CD4-positive, CD25-positive, alpha-beta regulatory T cell (primary cell): ENCODE results near the gene AGBL4. TPM values are rescaled to one million over a fixed set of nuclear protein-coding genes. Genes with fewer than 3 reads are reported as not detected.

Experiments
- ATAC-seq, 2 donors: fragments of 150-1000 bp; cut with Tn5 transposase; one replicate each; pipeline ENCODE4 v1.10.0; 2021; ENCODE audit warnings: low read depth in 2 of 2, moderate number of reproducible peaks in 2 of 2, moderate library complexity in 1 of 2
- DNase-seq, 3 donors: peaks; one replicate each; pipeline versions ENCODE4 v3.0.0 to v3.0.0-alpha.2; 2012 to 2022; ENCODE audit warnings: mixed read lengths in 1 of 3
- H3K27ac ChIP-seq: one replicate; pipeline ENCODE4 v1.7.0; 2013; ENCODE audit warnings: mild to moderate bottlenecking, low read length; ENCODE audit not compliant: insufficient read depth, poor library complexity, severe bottlenecking
- H3K27me3 ChIP-seq: one replicate; pipeline ENCODE4 v1.7.0; 2013; ENCODE audit warnings: low read length; ENCODE audit not compliant: control insufficient read depth, insufficient read depth
- H3K36me3 ChIP-seq: one replicate; pipeline ENCODE4 v1.7.0; 2013; ENCODE audit warnings: mild to moderate bottlenecking, low read length, moderate library complexity; ENCODE audit not compliant: control insufficient read depth, insufficient read depth
- H3K4me1 ChIP-seq: 2 replicates; pipeline ENCODE4 v1.7.0; 2013; ENCODE audit warnings: mild to moderate bottlenecking, low read length; ENCODE audit not compliant: insufficient read depth, control insufficient read depth, poor library complexity, severe bottlenecking
- H3K4me3 ChIP-seq: one replicate; pipeline ENCODE4 v1.7.0; 2013; ENCODE audit warnings: low read depth, mild to moderate bottlenecking, low read length, moderate library complexity
- H3K9me3 ChIP-seq, 2 experiments: 1 replicate in 1 of 2; 2 replicates in 1 of 2; pipeline ENCODE4 v1.7.0; 2013; ENCODE audit warnings: low read length in 2 of 2, mild to moderate bottlenecking in 1 of 2, moderate library complexity in 1 of 2; ENCODE audit not compliant: control insufficient read depth in 2 of 2
- H3K27ac Mint-ChIP-seq, 3 donors: one replicate each; pipeline ENCODE4 v1.8.0; 2020 to 2022; ENCODE audit warnings: mild to moderate bottlenecking in 3 of 3, mixed read lengths in 3 of 3, moderate library complexity in 2 of 3
- H3K27me3 Mint-ChIP-seq: one replicate; pipeline ENCODE4 v1.8.0; 2022; ENCODE audit warnings: mild to moderate bottlenecking, mixed read lengths
- H3K36me3 Mint-ChIP-seq: one replicate; pipeline ENCODE4 v1.8.0; 2020; ENCODE audit warnings: mixed read lengths
- H3K4me1 Mint-ChIP-seq, 4 donors: one replicate each; pipeline ENCODE4 v1.8.0; 2020 to 2022; ENCODE audit warnings: mixed read lengths in 4 of 4, mild to moderate bottlenecking in 1 of 4
- H3K4me3 Mint-ChIP-seq, 4 donors: one replicate each; pipeline ENCODE4 v1.8.0; 2020 to 2022; ENCODE audit warnings: mild to moderate bottlenecking in 4 of 4, mixed read lengths in 4 of 4, moderate library complexity in 3 of 4
- H3K9me3 Mint-ChIP-seq, 7 donors: one replicate each; pipeline ENCODE4 v1.8.0; 2020 to 2022; ENCODE audit warnings: mixed read lengths in 7 of 7, mild to moderate bottlenecking in 3 of 7, moderate library complexity in 2 of 7
- polyA plus RNA-seq, 4 donors: library from polyadenylated mRNA; unstranded; fragments of 300-500 nt; fragmentation: Illumina TruSeq; gene quantifications; one replicate each; pipeline ENCODE4 v1.2.3, GENCODE V29; 2021
- total RNA-seq: library from RNA; stranded (reverse); gene quantifications from one replicate; pipeline ENCODE4 v1.2.3, GENCODE V29; 2022

AGBL4 gene
- total and polyA plus RNA-seq, 5 donors from 2014 or later = 0.47 TPM; not detected in 4

DNA sequence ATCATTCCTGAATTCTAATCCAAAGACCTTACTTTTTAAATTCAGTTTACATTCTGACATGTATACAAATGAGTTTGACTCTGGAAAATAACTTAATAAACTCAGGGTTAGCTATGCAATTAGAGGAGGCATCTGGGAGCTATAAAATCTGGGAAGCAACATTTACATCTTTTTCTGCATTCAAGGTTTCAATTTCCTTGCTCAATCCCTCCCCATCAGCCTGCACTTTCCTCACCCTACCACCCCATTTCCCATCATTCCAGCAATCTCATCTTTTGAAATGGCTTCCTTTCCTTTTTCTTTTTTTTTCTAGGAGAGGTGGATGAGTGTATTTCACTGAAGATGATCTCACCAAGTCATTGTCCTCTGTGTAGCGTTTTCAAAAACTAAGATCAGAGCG lies 1181.8 kb downstream of the AGBL4 start:
- ATAC-seq (no peak), DNase-seq (no peak)
- Histone ChIP-seq H3K27me3 (no peaks in the 10 kb centered on the region), H3K27ac (no peak overlapping the region), H3K4me3 (no peak overlapping the region), H3K4me1 (no peaks in the 10 kb centered on the region), H3K36me3 (no peaks in the 10 kb centered on the region), H3K9me3 (no peaks in the 10 kb centered on the region)
- H3K4me3 Mint-ChIP-seq = no peak overlapping the region
- H3K4me1 Mint-ChIP-seq = no peaks in the 10 kb centered on the region
- no peaks in the 10 kb centered on the region for H3K27me3 Mint-ChIP-seq
- H3K9me3 Mint-ChIP-seq = peaks cover 0 to 2% (median 0%) of the 10 kb centered on the region in 7 donors
- no peaks in the 10 kb centered on the region for H3K36me3 Mint-ChIP-seq
- no peak overlapping the region for H3K27ac Mint-ChIP-seq

DNA sequence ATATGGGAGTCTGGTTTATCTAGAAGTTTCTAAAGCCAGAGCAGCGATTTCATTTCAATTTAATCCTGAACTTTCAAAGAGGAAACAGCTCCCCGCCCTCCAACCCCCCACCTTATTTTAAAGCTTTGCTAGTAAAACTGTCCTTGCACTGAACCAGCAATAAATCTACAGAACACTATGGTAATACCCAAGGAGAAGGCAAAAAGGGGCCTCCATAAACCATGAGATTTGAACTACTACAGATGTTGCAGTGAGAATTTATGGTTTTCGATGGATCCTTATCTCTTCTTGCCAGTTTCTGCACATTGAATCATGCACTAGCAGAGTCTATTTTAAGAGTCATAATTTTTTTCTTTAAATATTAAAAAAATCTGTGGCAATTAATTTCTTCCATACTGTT lies 1182.3 kb downstream of the AGBL4 start:
- Mint-ChIP-seq H3K27me3 (no peaks in the 10 kb centered on the region), H3K27ac (no peak overlapping the region), H3K4me3 (no peak overlapping the region), H3K36me3 (no peaks in the 10 kb centered on the region), H3K4me1 (no peaks in the 10 kb centered on the region), H3K9me3 (peaks cover 0 to 2% (median 0%) of the 10 kb centered on the region in 7 donors)
- ATAC-seq (no peak), DNase-seq (no peak)
- no peaks in the 10 kb centered on the region for H3K27me3 ChIP-seq
- H3K4me3 ChIP-seq = no peak overlapping the region
- no peaks in the 10 kb centered on the region for H3K9me3 ChIP-seq
- H3K4me1 ChIP-seq = no peaks in the 10 kb centered on the region
- H3K36me3 ChIP-seq = no peaks in the 10 kb centered on the region
- H3K27ac ChIP-seq = no peak overlapping the region

DNA sequence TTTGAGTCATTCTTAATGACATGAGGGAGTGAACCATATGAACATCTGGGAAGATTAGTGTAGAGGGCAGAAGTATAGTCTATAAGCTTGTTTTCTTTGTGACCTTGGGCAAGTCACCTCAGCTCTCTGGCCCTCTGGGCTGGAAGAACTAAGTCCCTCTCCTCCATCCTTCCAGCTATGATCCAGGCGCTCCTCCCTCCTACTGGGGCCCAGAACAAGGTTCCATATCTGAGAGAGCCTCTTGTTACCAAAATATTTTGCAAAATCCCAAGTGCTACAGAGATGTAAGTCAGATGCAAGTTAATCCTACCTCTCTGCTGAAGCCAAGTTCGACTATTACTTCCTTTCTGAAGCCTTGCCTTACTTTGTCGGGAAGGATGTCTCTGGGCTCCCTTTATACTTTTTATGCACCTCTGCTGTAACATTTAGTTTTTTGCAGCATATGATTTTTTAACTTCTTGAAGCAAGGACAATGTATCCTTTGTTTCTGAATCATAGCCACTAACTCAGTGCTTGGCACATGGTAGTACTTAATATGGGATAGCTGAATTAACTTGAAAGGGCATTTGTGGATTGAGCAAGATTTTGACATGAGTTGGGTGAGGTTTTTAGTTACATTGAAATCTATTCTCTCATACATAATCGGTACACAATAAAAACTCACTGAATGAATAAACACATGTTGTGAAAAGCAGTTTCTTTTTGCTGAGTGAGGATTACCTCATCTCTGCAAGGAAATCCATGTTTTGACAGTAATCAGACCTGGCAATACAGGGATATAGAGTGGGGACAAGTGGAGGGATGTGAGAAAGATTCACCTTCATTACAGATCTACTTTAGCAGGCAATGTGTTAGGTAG lies 1192.4 kb downstream of the AGBL4 start:
- DNase-seq (no peak), ATAC-seq (no peak)
- Mint-ChIP-seq H3K4me3 (no peak overlapping the region), H3K27me3 (no peaks in the 10 kb centered on the region), H3K36me3 (no peaks in the 10 kb centered on the region), H3K9me3 (peaks cover 0 to 6% (median 0%) of the 10 kb centered on the region in 7 donors), H3K27ac (no peak overlapping the region), H3K4me1 (no peaks in the 10 kb centered on the region)
- H3K4me3 ChIP-seq = no peak overlapping the region
- H3K27ac ChIP-seq = no peak overlapping the region
- H3K9me3 ChIP-seq = no peaks in the 10 kb centered on the region
- no peaks in the 10 kb centered on the region for H3K27me3 ChIP-seq
- H3K4me1 ChIP-seq = no peaks in the 10 kb centered on the region
- no peaks in the 10 kb centered on the region for H3K36me3 ChIP-seq

DNA sequence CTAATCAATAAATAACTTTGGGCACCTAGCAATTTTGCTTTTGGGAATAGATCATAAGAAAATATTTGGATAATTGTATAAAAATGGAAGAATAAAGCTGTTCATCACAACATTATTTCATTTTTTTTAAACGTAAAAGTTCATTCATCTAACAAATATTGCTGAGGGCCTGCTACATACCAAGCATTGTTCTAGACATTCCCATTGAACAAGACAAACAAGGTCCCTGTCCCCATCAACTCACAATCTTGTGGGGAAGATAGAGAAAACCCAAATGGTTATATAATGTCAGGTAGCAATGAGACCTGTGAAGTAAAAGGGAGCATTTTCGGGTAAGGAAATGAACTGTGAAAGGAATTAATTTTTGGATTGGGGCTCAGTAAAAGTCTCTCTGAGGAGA lies 1193.0 kb downstream of the AGBL4 start:
- H3K9me3 ChIP-seq = no peaks in the 10 kb centered on the region
- ATAC-seq (no peak), DNase-seq (no peak)
- Mint-ChIP-seq H3K4me3 (no peak overlapping the region), H3K36me3 (no peaks in the 10 kb centered on the region), H3K27ac (no peak overlapping the region), H3K4me1 (no peaks in the 10 kb centered on the region), H3K27me3 (no peaks in the 10 kb centered on the region), H3K9me3 (peaks cover 0 to 6% (median 0%) of the 10 kb centered on the region in 7 donors)
- H3K4me3 ChIP-seq = no peak overlapping the region
- H3K27ac ChIP-seq = no peak overlapping the region
- H3K27me3 ChIP-seq = no peaks in the 10 kb centered on the region
- H3K36me3 ChIP-seq = no peaks in the 10 kb centered on the region
- no peaks in the 10 kb centered on the region for H3K4me1 ChIP-seq

DNA sequence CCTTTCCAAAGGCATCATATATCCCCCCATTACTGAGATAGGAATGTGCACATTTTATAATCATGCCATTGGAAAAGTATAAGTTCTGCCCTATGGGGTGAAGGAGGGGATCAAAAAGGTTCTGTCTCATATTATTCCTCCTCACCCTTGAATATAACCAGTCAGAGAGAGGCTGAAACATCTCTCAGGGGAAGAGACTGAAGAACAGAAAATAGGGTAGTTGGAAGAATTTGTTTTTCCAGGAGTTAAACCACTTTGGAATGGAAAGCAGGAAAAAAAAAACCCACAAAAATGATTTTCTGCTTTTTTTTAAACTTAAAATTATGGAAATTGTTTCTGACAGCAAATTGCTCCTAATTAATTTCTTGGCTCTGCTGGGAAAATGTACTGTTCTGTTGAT lies 1194.3 kb downstream of the AGBL4 start:
- Histone ChIP-seq H3K4me1 (no peaks in the 10 kb centered on the region), H3K27ac (no peak overlapping the region), H3K9me3 (no peaks in the 10 kb centered on the region), H3K4me3 (no peak overlapping the region), H3K27me3 (no peaks in the 10 kb centered on the region), H3K36me3 (no peaks in the 10 kb centered on the region)
- ATAC-seq (no peak), DNase-seq (no peak)
- Mint-ChIP-seq H3K4me3 (no peak overlapping the region), H3K9me3 (peaks cover 0 to 6% (median 0%) of the 10 kb centered on the region in 7 donors), H3K36me3 (no peaks in the 10 kb centered on the region), H3K4me1 (no peaks in the 10 kb centered on the region), H3K27me3 (no peaks in the 10 kb centered on the region), H3K27ac (no peak overlapping the region)

DNA sequence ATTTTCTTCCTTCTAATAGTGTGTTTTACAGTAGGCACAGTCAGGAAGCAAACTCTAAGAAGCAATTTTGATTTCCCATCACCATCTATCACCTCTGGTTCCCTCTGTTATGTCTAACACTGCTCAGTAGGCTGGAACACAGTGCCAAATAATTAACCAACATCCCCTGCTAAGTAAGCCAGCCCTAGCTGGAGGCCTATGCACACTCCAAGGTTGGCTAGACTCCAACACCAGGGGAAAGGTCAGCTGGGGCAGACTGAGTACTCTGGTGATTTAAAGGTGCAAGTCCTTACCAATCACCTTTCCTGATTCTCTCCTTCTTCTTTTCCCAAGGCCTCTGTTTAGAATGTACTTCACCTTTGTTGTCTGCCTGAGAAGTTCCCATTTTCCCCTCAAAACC lies 1200.6 kb downstream of the AGBL4 start:
- no peaks in the 10 kb centered on the region for H3K27me3 ChIP-seq
- no peaks in the 10 kb centered on the region for H3K9me3 ChIP-seq
- Mint-ChIP-seq H3K36me3 (no peaks in the 10 kb centered on the region), H3K27ac (no peak overlapping the region), H3K27me3 (no peaks in the 10 kb centered on the region), H3K4me1 (no peaks in the 10 kb centered on the region), H3K4me3 (no peak overlapping the region), H3K9me3 (peaks cover 0 to 2% (median 0%) of the 10 kb centered on the region in 7 donors)
- ATAC-seq = no peak
- no peak overlapping the region for H3K4me3 ChIP-seq
- no peak for DNase-seq
- H3K27ac ChIP-seq = no peak overlapping the region
- H3K4me1 ChIP-seq = no peaks in the 10 kb centered on the region
- H3K36me3 ChIP-seq = no peaks in the 10 kb centered on the region

DNA sequence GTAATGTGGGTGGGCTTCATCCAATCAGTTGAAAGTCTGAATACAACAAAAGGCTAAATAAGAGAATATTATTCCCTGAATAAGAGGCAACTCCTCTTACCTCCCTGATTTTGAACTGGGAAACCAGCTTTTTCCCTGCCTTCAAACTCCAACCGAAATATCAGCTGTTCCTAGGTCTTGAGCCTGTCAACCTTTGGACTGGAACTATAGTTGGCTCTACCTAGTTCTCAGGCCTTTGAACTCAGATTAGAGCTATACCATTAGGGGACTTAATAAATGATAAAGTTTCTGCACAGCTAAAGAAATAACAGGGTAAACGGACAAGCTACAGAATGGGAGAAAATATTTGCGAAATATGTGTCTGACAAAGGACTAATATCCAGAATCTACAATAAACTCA lies 1203.3 kb downstream of the AGBL4 start:
- Histone ChIP-seq H3K36me3 (no peaks in the 10 kb centered on the region), H3K4me1 (no peaks in the 10 kb centered on the region), H3K9me3 (no peaks in the 10 kb centered on the region), H3K27me3 (no peaks in the 10 kb centered on the region), H3K27ac (no peak overlapping the region), H3K4me3 (no peak overlapping the region)
- no peaks in the 10 kb centered on the region for H3K36me3 Mint-ChIP-seq
- no peak for ATAC-seq
- H3K27me3 Mint-ChIP-seq = no peaks in the 10 kb centered on the region
- no peak overlapping the region for H3K27ac Mint-ChIP-seq
- no peaks in the 10 kb centered on the region for H3K4me1 Mint-ChIP-seq
- H3K4me3 Mint-ChIP-seq = no peak overlapping the region
- no peak for DNase-seq
- H3K9me3 Mint-ChIP-seq = peaks cover 0 to 2% (median 0%) of the 10 kb centered on the region in 7 donors

DNA sequence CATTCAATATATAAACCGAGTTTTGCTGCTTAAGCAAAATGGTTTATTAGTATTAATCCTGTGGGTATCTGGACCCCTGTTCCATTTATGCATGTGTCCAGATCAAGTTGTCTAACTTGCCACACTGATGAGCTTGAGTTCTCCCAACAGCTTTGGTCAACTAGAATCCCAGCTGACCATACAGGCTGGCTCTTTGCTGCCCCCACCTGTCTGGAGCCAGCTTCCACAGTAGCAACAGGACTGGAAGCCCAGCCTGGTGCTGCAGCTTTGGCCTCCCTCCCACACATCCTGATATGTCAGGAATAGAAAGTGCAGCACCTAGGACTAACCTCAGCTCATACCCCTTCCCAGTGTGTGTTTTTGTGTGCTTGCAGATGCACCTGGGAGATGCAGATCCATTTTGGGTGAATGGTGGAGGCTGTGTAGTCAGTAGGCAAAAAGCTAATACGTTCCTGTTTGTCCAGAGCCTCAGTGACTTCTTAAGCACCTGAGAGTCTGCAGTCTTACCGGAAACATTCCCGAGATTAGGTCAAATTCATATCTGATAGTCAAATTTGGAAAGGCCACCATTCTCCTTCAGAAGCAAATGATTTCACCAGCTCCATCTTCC lies 1206.1 kb downstream of the AGBL4 start:
- no peak overlapping the region for H3K4me3 Mint-ChIP-seq
- H3K36me3 ChIP-seq = no peaks in the 10 kb centered on the region
- H3K27ac Mint-ChIP-seq = no peak overlapping the region
- H3K4me1 ChIP-seq = no peaks in the 10 kb centered on the region
- H3K4me1 Mint-ChIP-seq = no peaks in the 10 kb centered on the region
- H3K27me3 ChIP-seq = no peaks in the 10 kb centered on the region
- H3K4me3 ChIP-seq = no peak overlapping the region
- H3K9me3 Mint-ChIP-seq = peaks cover 0 to 4% (median 0%) of the 10 kb centered on the region in 7 donors
- H3K27me3 Mint-ChIP-seq = no peaks in the 10 kb centered on the region
- no peak for ATAC-seq
- no peak overlapping the region for H3K27ac ChIP-seq
- H3K9me3 ChIP-seq = no peaks in the 10 kb centered on the region
- DNase-seq = peak in 1 of 3 donors; percentile 15
- no peaks in the 10 kb centered on the region for H3K36me3 Mint-ChIP-seq
